ENCODE data around the gene VIM. TPM values are rescaled to one million over a fixed set of nuclear protein-coding genes. Genes with fewer than 3 reads are reported as not detected.
A peak's percentile ranks its signal among the peaks of the same experiment; 100 is the strongest.

VIM gene
- total RNA-seq, 6 donors from 2014 or later: 999 to 2,711 (median 1,731) TPM

DNA sequence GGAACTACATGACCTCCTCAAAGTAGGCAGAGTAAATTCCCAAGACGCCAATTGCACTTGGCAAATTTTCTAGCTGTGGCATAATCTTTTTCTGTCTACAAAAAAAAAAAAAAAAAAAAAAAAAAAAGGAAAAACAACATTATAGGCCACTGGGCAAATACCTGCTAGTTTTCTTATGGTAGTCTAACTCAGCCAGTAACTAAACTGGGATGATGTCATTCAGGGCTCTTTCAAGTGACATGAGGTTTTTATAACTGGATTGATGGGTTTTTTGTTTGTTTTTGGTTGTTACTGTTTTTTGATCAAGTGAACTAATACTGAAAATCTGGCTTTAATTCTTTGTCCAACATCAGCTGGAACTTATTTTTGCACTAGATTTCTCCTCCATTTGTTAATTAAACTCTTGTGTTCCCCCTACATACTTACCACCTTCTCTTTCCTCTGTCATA, 7.4 kb upstream of the VIM start:
- no peaks in the 10 kb centered on the region for H3K36me3 ChIP-seq
- peaks cover 12 to 19% (median 16%) of the 10 kb centered on the region in 4 donors for H3K4me1 ChIP-seq
- no peak overlapping the region for H3K4me3 ChIP-seq
- no peaks in the 10 kb centered on the region for H3K27me3 ChIP-seq
- 55 to 67% methylated on average over 1 of the region's 1 CpG for WGBS, 2 donors
- no peak for TF ChIP-seq POLR2AphosphoS5 (IDR thresholded peaks at IDR 0.05)
- no peak for TF ChIP-seq EP300 (IDR thresholded peaks at IDR 0.05)
- TF ChIP-seq, protein P1, sequence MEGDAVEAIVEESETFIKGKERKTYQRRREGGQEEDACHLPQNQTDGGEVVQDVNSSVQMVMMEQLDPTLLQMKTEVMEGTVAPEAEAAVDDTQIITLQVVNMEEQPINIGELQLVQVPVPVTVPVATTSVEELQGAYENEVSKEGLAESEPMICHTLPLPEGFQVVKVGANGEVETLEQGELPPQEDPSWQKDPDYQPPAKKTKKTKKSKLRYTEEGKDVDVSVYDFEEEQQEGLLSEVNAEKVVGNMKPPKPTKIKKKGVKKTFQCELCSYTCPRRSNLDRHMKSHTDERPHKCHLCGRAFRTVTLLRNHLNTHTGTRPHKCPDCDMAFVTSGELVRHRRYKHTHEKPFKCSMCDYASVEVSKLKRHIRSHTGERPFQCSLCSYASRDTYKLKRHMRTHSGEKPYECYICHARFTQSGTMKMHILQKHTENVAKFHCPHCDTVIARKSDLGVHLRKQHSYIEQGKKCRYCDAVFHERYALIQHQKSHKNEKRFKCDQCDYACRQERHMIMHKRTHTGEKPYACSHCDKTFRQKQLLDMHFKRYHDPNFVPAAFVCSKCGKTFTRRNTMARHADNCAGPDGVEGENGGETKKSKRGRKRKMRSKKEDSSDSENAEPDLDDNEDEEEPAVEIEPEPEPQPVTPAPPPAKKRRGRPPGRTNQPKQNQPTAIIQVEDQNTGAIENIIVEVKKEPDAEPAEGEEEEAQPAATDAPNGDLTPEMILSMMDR (IDR thresholded peaks at IDR 0.05): no peak
- no peak for TF ChIP-seq POLR2A (IDR thresholded peaks at IDR 0.05)
- H3K9me3 ChIP-seq: no peaks in the 10 kb centered on the region
- no peak overlapping the region for H3K27ac ChIP-seq
- DNase-seq (no peak), ATAC-seq (ENCODE audit: low FRiP score in 2 of 2) (no peak)

DNA sequence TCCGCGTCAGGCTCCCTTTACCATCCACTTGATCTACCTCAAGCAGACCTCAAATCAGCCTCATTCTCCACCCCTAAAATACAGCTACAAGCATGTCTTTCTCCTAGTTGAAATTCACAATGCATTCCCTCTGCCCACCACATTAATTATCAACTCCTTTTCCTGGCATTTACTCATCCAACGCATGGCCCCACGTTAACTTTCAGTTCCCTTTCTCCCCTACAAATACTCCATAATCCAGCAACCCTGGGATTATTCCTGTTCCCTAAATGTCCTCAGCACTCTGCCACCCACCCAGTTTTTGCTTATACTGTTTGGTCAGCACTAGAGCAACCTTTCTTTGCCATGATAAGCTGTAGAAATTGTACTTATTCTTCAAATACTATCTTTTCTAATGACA, 5.7 kb upstream of the VIM start:
- DNase-seq (no peak), ATAC-seq (ENCODE audit: low FRiP score in 2 of 2) (peak in 1 of 2 donors; percentile 54)
- H3K27me3 ChIP-seq: no peaks in the 10 kb centered on the region
- 67 to 68% methylated on average over 4 of the region's 4 CpGs for WGBS, 2 donors
- H3K36me3 ChIP-seq: no peaks in the 10 kb centered on the region
- H3K4me3 ChIP-seq: no peak overlapping the region
- TF ChIP-seq EP300 (IDR thresholded peaks at IDR 0.05) (no peak), POLR2A (IDR thresholded peaks at IDR 0.05) (no peak), POLR2AphosphoS5 (IDR thresholded peaks at IDR 0.05) (no peak)
- TF ChIP-seq, protein P1 (IDR thresholded peaks at IDR 0.05): no peak
- H3K27ac ChIP-seq: no peak overlapping the region
- peaks cover 6 to 24% (median 11%) of the 10 kb centered on the region in 4 donors for H3K4me1 ChIP-seq
- no peaks in the 10 kb centered on the region for H3K9me3 ChIP-seq

DNA sequence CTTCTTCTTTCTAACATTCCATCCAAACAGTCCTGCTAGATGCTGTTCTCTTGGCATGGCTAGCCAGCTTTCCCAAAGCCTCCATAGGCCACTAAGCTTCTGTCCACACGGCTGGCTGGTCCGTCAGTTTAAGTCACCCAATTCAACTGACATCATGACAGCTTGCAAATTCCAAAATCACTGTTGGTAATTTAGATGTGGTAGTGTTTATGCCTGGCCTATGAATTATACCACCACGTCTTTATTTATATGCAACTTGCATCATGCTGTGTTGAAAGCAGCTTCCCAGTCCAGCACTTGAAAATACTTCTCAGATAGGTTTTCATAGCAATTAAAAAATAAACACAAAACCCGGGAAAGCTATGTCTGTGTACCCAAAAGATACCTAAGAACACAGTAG, 2.2 kb upstream of the VIM start:
- Histone ChIP-seq H3K9me3 (no peaks in the 10 kb centered on the region), H3K36me3 (peaks cover 0 to 2% (median under 1%) of the 10 kb centered on the region in 4 donors), H3K27me3 (no peaks in the 10 kb centered on the region), H3K27ac (no peak overlapping the region), H3K4me3 (no peak overlapping the region), H3K4me1 (peaks cover 7 to 38% (median 19%) of the 10 kb centered on the region in 4 donors)
- DNase-seq (no peak), ATAC-seq (ENCODE audit: low FRiP score in 2 of 2) (no peak)
- TF ChIP-seq POLR2A (IDR thresholded peaks at IDR 0.05) (no peak), POLR2AphosphoS5 (IDR thresholded peaks at IDR 0.05) (no peak), EP300 (IDR thresholded peaks at IDR 0.05) (no peak)
- TF ChIP-seq, protein P1 (IDR thresholded peaks at IDR 0.05): no peak
- 81 to 87% methylated on average over 4 of the region's 4 CpGs for WGBS, 2 donors

DNA sequence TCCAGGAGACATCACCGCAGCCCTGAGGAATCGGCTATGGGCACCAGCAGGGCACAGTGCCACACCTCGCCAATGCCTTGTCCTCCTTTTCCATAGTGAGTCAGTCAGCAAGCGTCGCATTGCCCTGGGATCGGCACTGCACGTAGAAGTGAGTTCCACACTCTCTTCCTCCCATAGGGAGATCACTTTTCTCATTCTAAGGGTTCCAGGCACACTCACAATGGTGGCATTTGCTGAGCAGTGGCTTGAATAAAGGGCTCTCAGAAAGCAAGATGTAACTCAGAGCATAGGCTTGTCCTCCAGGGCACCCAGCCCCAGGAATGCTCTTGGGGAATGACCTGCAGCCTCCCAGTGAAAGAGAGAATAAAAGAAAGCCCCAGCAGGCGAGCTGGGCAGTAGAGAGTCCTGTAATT, 1.1 kb upstream of the VIM start:
- TF ChIP-seq EP300 (IDR thresholded peaks at IDR 0.05): no peak
- TF ChIP-seq, protein P1 (IDR thresholded peaks at IDR 0.05): no peak
- no peak for TF ChIP-seq POLR2A (IDR thresholded peaks at IDR 0.05)
- no peak for TF ChIP-seq POLR2AphosphoS5 (IDR thresholded peaks at IDR 0.05)
- 76 to 80% methylated on average over 4 to 8 of the region's 8 CpGs for WGBS, 2 donors
- no peak for ATAC-seq (ENCODE audit: low FRiP score in 2 of 2)

More for the DNA sequence above, 1.1 kb upstream of the VIM start:
- Histone ChIP-seq H3K9me3 (no peaks in the 10 kb centered on the region), H3K27ac (peak overlapping the region; percentile 97 to 99 (median 98)), H3K27me3 (no peaks in the 10 kb centered on the region), H3K36me3 (peaks cover 0 to 13% (median 6%) of the 10 kb centered on the region in 4 donors), H3K4me1 (peaks cover 9 to 48% (median 30%) of the 10 kb centered on the region in 4 donors), H3K4me3 (peak overlapping the region in 2 of 4 donors; percentile 68 to 93)
- no peak for DNase-seq

All from upper lobe of left lung (tissue), 6 donors.